BE2C (cell line): Measurements from ENCODE around the gene EXOC6B.

Experiments used
- DNase-seq: peaks from one replicate; pipeline ENCODE4 v3.0.0-alpha.2; 2020
- H3K27me3 ChIP-seq: fragments of 250-450 bp; sonication (Bioruptor Pico); 2 replicates; pipeline ENCODE4 v1.5.1; 2020; ENCODE audit warnings: mild to moderate bottlenecking
- H3K36me3 ChIP-seq: fragments of 250-450 bp; sonication (Bioruptor Pico); 2 replicates; pipeline ENCODE4 v1.5.1; 2020; ENCODE audit warnings: mild to moderate bottlenecking
- H3K4me1 ChIP-seq: fragments of 250-450 bp; sonication (Bioruptor Pico); 2 replicates; pipeline ENCODE4 v1.5.1; 2020
- H3K4me3 ChIP-seq: 2 replicates; pipeline ENCODE4 v1.5.1; 2011; ENCODE audit warnings: low read depth, low read length
- H3K9me3 ChIP-seq: fragments of 250-450 bp; sonication (Bioruptor Pico); 2 replicates; pipeline ENCODE4 v1.5.1; 2020
- CTCF ChIP-seq: IDR thresholded peaks from 2 replicates; pipeline ENCODE4 v1.5.1; 2012; ENCODE audit warnings: mild to moderate bottlenecking, low read depth, low read length

Gene EXOC6B

GRCh38 chr2:72676341-72677025 is 149.3 kb downstream of the EXOC6B start:
- Histone ChIP-seq H3K36me3 (no peaks in the 10 kb centered on the region), H3K4me3 (no peak overlapping the region), H3K9me3 (no peaks in the 10 kb centered on the region), H3K27me3 (no peaks in the 10 kb centered on the region), H3K4me1 (no peaks in the 10 kb centered on the region)
- no peak for DNase-seq
- TF ChIP-seq CTCF = no peak

GRCh38 chr2:72674982-72675915 is 150.6 kb downstream of the EXOC6B start:
- Histone ChIP-seq H3K36me3 (no peaks in the 10 kb centered on the region), H3K27me3 (no peaks in the 10 kb centered on the region), H3K9me3 (no peaks in the 10 kb centered on the region), H3K4me3 (no peak overlapping the region), H3K4me1 (no peaks in the 10 kb centered on the region)
- TF ChIP-seq CTCF = no peak
- no peak for DNase-seq

GRCh38 chr2:72673279-72673678 is 152.6 kb downstream of the EXOC6B start:
- Histone ChIP-seq H3K4me1 (no peaks in the 10 kb centered on the region), H3K4me3 (no peak overlapping the region), H3K27me3 (no peaks in the 10 kb centered on the region), H3K9me3 (no peaks in the 10 kb centered on the region), H3K36me3 (no peaks in the 10 kb centered on the region)
- no peak for DNase-seq
- no peak for TF ChIP-seq CTCF

- H3K36me3 ChIP-seq = no peaks in the 10 kb centered on the region
- H3K9me3 ChIP-seq = no peaks in the 10 kb centered on the region
- H3K4me3 ChIP-seq = no peak overlapping the region
- no peak for TF ChIP-seq CTCF
- H3K27me3 ChIP-seq = no peaks in the 10 kb centered on the region
- no peak for DNase-seq
- no peaks in the 10 kb centered on the region for H3K4me1 ChIP-seq
Measured at GRCh38 chr2:72669121-72669520, 156.7 kb downstream of the EXOC6B start.

- H3K4me1 ChIP-seq = no peaks in the 10 kb centered on the region
- DNase-seq = no peak
- no peaks in the 10 kb centered on the region for H3K36me3 ChIP-seq
- H3K27me3 ChIP-seq = no peaks in the 10 kb centered on the region
- no peak for TF ChIP-seq CTCF
- no peaks in the 10 kb centered on the region for H3K9me3 ChIP-seq
- no peak overlapping the region for H3K4me3 ChIP-seq
Measured at GRCh38 chr2:72668647-72669046, 157.2 kb downstream of the EXOC6B start.

GRCh38 chr2:72665448-72665847 is 160.4 kb downstream of the EXOC6B start:
- H3K27me3 ChIP-seq = no peaks in the 10 kb centered on the region
- no peak overlapping the region for H3K4me3 ChIP-seq
- no peak for DNase-seq
- H3K4me1 ChIP-seq = no peaks in the 10 kb centered on the region
- no peak for TF ChIP-seq CTCF
- H3K9me3 ChIP-seq = no peaks in the 10 kb centered on the region
- no peaks in the 10 kb centered on the region for H3K36me3 ChIP-seq
